GM12892 (cell line): ENCODE results near the gene CCDC198.

Experiments used
- POLR2A ChIP-seq: IDR thresholded peaks from 2 replicates; pipeline ENCODE4 v1.6.1; 2011; ENCODE audit warnings: low read depth, low read length, control low read depth
- POLR2AphosphoS5 ChIP-seq: IDR thresholded peaks from 2 replicates; pipeline ENCODE4 v1.6.1; 2011; ENCODE audit warnings: low read depth, low read length, control low read depth

GRCh38 chr14:57498659-57499058 lies 5.0 kb upstream of the CCDC198 start:
- TF ChIP-seq POLR2A = no peak
- TF ChIP-seq POLR2AphosphoS5 = no peak
